ENCODE data around the gene TUBA4B.

TUBA4B gene

GRCh38 chr2:219213026-219213415, 40.0 kb upstream of the TUBA4B start:
- ChIA-PET CTCF (interaction anchor here (0.8 to 3.2 kb wide), 5 partner anchors 9 to 82 kb away, joined by 3 to 17 read pairs (median 4); partner anchors contain the start of gene SLC23A3), POLR2A (no interaction called here)
- no peak overlapping the region for H3K4me3 ChIP-seq (ENCODE audit: low read depth, low read length)
- no peak for DNase-seq (ENCODE audit: low read depth, low spot score)
- TF ChIP-seq CTCF (IDR thresholded peaks at IDR 0.05; ENCODE audit: insufficient read depth, low read length, missing control alignments): no peak

- H3K4me3 ChIP-seq (ENCODE audit: low read depth, low read length): no peak overlapping the region
- DNase-seq (ENCODE audit: low read depth, low spot score): no peak
- CTCF ChIA-PET: interaction anchor here (0.6 to 3.2 kb wide), 7 partner anchors 42 to 82 kb away, joined by 3 to 17 read pairs (median 3); partner anchors contain the start of genes DNAJB2 and SLC23A3
- POLR2A ChIA-PET: no interaction called here
- TF ChIP-seq CTCF (IDR thresholded peaks at IDR 0.05; ENCODE audit: insufficient read depth, low read length, missing control alignments): no peak
Measured at GRCh38 chr2:219213486-219214071, 39.5 kb upstream of the TUBA4B start.

GRCh38 chr2:219214141-219214540, 38.9 kb upstream of the TUBA4B start:
- ChIA-PET POLR2A (no interaction called here), CTCF (interaction anchor here (0.6 to 5.8 kb wide), 5 partner anchors 43 to 81 kb away, joined by 3 to 40 read pairs (median 3); partner anchors contain the start of genes DNAJB2 and NHEJ1)
- no peak overlapping the region for H3K4me3 ChIP-seq (ENCODE audit: low read depth, low read length)
- no peak for DNase-seq (ENCODE audit: low read depth, low spot score)
- TF ChIP-seq CTCF (IDR thresholded peaks at IDR 0.05; ENCODE audit: insufficient read depth, low read length, missing control alignments): no peak

- CTCF ChIA-PET: interaction anchor here (0.9 to 5.8 kb wide), 7 partner anchors 40 to 80 kb away, joined by 3 to 40 read pairs (median 4); partner anchors contain the start of genes DNAJB2 and NHEJ1
- H3K4me3 ChIP-seq (ENCODE audit: low read depth, low read length): no peak overlapping the region
- TF ChIP-seq CTCF (IDR thresholded peaks at IDR 0.05; ENCODE audit: insufficient read depth, low read length, missing control alignments): no peak
- POLR2A ChIA-PET: no interaction called here
- no peak for DNase-seq (ENCODE audit: low read depth, low spot score)
Measured at GRCh38 chr2:219214786-219215185, 38.3 kb upstream of the TUBA4B start.

- DNase-seq (ENCODE audit: low read depth, low spot score): no peak
- TF ChIP-seq CTCF (IDR thresholded peaks at IDR 0.05; ENCODE audit: insufficient read depth, low read length, missing control alignments): no peak
- H3K4me3 ChIP-seq (ENCODE audit: low read depth, low read length): no peak overlapping the region
- ChIA-PET POLR2A (no interaction called here), CTCF (interaction anchor here (0.8 to 5.8 kb wide), 9 partner anchors 8 to 79 kb away, joined by 3 to 40 read pairs (median 5); partner anchors contain the start of gene NHEJ1)
Measured at GRCh38 chr2:219215871-219216534, 37.0 kb upstream of the TUBA4B start.

- no peak for TF ChIP-seq CTCF (IDR thresholded peaks at IDR 0.05; ENCODE audit: insufficient read depth, low read length, missing control alignments)
- no peak for DNase-seq (ENCODE audit: low read depth, low spot score)
- POLR2A ChIA-PET: no interaction called here
- no peak overlapping the region for H3K4me3 ChIP-seq (ENCODE audit: low read depth, low read length)
- CTCF ChIA-PET: interaction anchor here (0.8 to 5.8 kb wide), 6 partner anchors 9 to 79 kb away, joined by 3 to 40 read pairs (median 10); partner anchors contain the start of gene NHEJ1
Measured at GRCh38 chr2:219216535-219216915, 36.5 kb upstream of the TUBA4B start.
